Measurements from ENCODE around the gene YEATS2.
"Not testable (repeated sequence)": the region's sequence is repeated elsewhere in the genome, so short reads cannot be mapped to it uniquely, and the experiment has no call there.

DNA sequence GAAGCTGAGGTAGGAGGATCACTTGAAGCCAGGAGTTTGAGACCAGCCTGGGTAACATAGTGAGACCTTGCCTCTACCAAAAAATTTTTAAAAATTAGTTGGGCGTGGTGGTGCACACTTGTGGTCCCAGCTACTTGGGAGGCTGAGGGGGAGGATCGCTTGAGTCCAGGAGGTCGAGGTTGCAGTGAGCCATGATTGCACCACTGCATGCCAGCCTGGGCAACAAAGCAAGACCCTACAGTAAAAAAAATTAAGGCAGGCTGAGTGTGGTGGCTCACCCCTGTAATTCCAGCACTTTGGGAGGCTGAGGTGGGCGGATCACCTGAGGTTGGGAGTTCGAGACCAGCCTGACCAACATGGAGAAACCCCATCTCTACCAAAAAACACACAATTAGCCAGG lies 8.0 kb upstream of the YEATS2 start:
- not testable (repeated sequence) for TF ChIP-seq POLR2A (IDR thresholded peaks at IDR 0.05; ENCODE audit: low read length); GATA1 (IDR thresholded peaks at IDR 0.05; ENCODE audit: low read depth, low read length)
